GM18870 (cell line): ENCODE results near the gene PDE7B.

ENCODE experiments used
- ATAC-seq: cut with Tn5 transposase; IDR thresholded peaks from one replicate; pipeline ENCODE4 v1.9.1; 2021; ENCODE audit warnings: moderate library complexity; ENCODE audit not compliant: unreplicated experiment

Gene PDE7B

GRCh38 chr6:136061701-136062100 lies 210.2 kb downstream of the PDE7B start:
- ATAC-seq: no peak

- no peak for ATAC-seq
Measured at GRCh38 chr6:136063096-136063495, 211.6 kb downstream of the PDE7B start.

GRCh38 chr6:136066005-136066404 lies 214.5 kb downstream of the PDE7B start:
- ATAC-seq: no peak

- ATAC-seq: no peak
Measured at GRCh38 chr6:136067731-136068341, 216.3 kb downstream of the PDE7B start.

- ATAC-seq: no peak
Measured at GRCh38 chr6:136069119-136069518, 217.6 kb downstream of the PDE7B start.

- no peak for ATAC-seq
Measured at GRCh38 chr6:136070815-136071214, 219.3 kb downstream of the PDE7B start.

GRCh38 chr6:136072691-136073090 lies 221.2 kb downstream of the PDE7B start:
- ATAC-seq: no peak

GRCh38 chr6:136073216-136073615 lies 221.7 kb downstream of the PDE7B start:
- ATAC-seq: no peak

- no peak for ATAC-seq
Measured at GRCh38 chr6:136076496-136076895, 225.0 kb downstream of the PDE7B start.

GRCh38 chr6:136077834-136078576 lies 226.5 kb downstream of the PDE7B start:
- ATAC-seq: no peak

GRCh38 chr6:136079701-136080565 lies 228.4 kb downstream of the PDE7B start:
- no peak for ATAC-seq

GRCh38 chr6:136083540-136083939 lies 232.0 kb downstream of the PDE7B start:
- ATAC-seq: no peak

GRCh38 chr6:136084403-136084802 lies 232.9 kb downstream of the PDE7B start:
- no peak for ATAC-seq

GRCh38 chr6:136085370-136086115 lies 234.0 kb downstream of the PDE7B start:
- ATAC-seq: no peak

- ATAC-seq: no peak
Measured at GRCh38 chr6:136086686-136087085, 235.2 kb downstream of the PDE7B start.

- no peak for ATAC-seq
Measured at GRCh38 chr6:136087986-136088385, 236.5 kb downstream of the PDE7B start.

- ATAC-seq: no peak
Measured at GRCh38 chr6:136088693-136089092, 237.2 kb downstream of the PDE7B start.

- no peak for ATAC-seq
Measured at GRCh38 chr6:136089876-136090275, 238.4 kb downstream of the PDE7B start.

- no peak for ATAC-seq
Measured at GRCh38 chr6:136090929-136091328, 239.4 kb downstream of the PDE7B start.

- no peak for ATAC-seq
Measured at GRCh38 chr6:136092897-136093296, 241.4 kb downstream of the PDE7B start.

GRCh38 chr6:136093835-136094234 lies 242.3 kb downstream of the PDE7B start:
- no peak for ATAC-seq
